NCI-H526 (cell line): ENCODE measurements around the gene ASIC2.

ENCODE experiments used
- DNase-seq, 2 experiments: peaks; one replicate each; lab custom pipeline; 2025; lab: John Stamatoyannopoulos, UW

Gene ASIC2

GRCh38 chr17:33242375-33243124 lies 50.5 kb downstream of the ASIC2 start:
- DNase-seq, result no peak

DNA sequence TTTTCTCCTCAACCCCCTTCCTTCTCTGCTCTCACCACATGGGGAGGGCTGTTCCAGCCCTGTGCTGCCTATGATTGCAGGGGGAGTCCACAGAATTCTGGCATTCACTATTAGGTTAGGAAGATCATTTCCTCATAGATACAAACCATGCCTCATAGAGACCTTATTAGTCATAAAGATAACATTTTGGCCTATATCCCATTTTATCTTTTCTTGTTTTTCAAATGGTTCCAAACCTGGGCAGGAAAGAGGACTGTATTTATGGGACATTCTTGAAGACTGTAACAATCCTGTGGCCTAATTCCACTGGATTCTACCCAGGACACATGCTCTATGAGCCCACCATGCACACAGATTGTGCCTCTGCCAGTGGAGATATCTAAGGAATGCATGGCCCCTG lies 51.7 kb downstream of the ASIC2 start:
- DNase-seq, result no peak

DNA sequence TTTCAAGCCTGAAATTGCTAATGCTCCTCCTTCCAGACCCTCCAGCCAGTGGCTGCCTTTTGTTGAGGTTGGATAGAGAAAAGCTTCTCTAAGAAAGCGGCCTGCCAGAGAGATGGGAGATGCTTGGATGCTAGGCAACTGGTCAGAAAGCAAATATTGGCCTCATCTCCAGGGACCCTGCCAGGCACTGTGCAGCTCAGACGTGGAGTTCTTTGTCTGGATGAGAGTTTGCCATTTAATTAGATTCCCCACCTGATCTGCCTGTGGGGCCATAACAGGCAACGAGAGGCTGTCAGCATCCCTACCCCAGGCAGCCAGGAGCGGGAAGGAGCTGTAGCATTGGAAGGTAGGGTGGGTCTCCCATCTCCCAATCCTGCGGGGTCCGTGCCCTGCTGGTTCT lies 52.7 kb downstream of the ASIC2 start:
- no peak for DNase-seq

GRCh38 chr17:33239702-33240101 lies 53.4 kb downstream of the ASIC2 start:
- no peak for DNase-seq

- no peak for DNase-seq
Observed at GRCh38 chr17:33234930-33235685, 58.0 kb downstream of the ASIC2 start.

- DNase-seq, result no peak
Observed at GRCh38 chr17:33234233-33234632, 58.9 kb downstream of the ASIC2 start.

DNA sequence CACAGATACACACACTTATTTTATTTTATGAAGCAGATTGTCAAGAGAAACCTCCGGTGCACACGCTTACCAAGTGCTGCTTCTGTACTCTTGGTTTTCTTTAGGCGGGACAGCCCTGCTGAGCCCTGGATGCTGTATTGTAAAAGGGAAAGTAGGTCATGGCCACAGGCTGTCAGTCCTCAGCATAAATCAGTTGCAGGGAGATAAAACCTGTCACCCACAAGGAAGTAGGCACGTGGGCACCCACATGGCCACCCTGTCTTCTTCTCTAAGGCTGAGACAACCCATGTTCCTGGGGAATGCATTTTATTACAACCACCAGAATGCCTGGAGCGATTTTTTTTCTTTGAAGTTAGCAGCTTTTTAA lies 59.3 kb downstream of the ASIC2 start:
- no peak for DNase-seq

GRCh38 chr17:33229499-33229898 lies 63.6 kb downstream of the ASIC2 start:
- no peak for DNase-seq

GRCh38 chr17:33229028-33229427 lies 64.1 kb downstream of the ASIC2 start:
- no peak for DNase-seq

- DNase-seq, result no peak
Observed at GRCh38 chr17:33228548-33228947, 64.5 kb downstream of the ASIC2 start.

DNA sequence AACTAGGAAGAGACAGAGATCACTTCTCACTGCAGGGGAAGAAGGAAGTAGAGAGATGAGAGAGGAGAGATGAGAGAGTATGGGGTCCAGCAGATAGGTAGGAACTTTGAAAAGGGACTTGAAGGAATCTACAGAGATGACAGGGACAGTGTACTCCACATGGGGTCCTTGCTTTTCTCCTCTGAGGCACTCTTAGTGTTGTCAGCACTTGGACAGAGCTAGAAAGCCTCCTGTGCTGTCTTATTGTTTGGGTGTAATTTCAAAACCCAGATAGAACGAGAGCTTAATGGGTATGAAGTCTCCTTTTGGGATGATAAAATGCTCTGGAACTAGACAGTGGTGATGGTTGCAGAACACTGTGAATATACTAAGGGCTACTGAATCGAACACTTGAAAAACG lies 65.2 kb downstream of the ASIC2 start:
- no peak for DNase-seq

DNA sequence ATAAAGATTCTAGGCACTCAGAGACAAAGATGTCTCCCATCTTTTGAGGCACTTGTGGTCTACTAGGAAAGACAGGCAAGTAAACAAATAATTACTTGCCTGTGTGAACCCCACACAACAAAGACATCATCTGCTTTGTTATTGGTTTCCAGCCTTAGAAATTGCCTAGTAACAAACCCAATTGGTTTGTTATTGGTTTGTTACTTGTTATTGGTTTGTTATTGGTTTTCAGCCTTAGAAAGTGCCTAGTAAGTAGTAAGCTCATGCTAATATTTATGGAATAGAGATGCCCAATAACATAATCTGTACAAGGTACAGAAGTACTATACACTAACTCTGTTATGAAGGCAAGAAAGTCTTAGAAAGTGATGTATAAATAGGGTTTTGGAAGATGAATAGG lies 67.1 kb downstream of the ASIC2 start:
- DNase-seq, result no peak

GRCh38 chr17:33225509-33225908 lies 67.6 kb downstream of the ASIC2 start:
- DNase-seq, result no peak

DNA sequence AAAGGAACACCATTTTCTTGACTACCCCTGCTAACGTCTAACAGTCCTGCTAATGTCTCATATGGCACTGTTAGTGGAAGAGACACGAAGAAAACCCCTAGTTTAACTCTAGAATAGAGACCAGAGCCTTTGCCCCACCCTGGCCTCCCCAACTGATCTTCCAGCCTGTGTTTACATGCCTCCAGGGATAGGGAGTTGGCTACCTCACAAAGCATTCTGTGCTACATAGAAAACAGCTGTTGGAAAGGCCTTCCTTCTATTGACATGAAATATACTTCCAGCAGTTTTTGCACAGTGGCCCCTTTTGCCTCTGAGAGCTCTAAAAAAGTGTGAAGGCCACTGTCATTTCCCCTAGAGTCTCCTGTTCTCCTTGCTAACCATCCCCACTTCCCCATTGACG lies 73.1 kb downstream of the ASIC2 start:
- no peak for DNase-seq

GRCh38 chr17:33218698-33219601 lies 74.1 kb downstream of the ASIC2 start:
- no peak for DNase-seq

DNA sequence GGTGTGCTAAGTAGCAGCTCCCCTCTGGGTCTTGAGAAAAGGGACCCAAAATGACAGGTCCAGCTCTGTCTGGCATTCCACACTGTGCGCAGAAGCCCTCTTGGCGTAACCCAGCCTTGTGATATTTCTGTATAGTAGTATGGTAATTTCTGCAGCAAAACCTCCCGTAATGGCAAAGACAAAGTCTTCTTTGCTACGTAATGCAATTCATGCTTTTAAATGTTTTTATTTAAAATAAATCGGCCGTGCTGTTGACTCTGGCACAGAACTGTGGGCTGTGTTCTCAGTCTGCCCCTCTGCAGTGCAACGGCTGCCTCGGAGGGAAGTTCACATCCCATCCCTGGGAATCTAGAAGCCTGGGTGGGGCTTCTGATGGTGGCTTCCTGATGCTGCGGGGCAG lies 75.2 kb downstream of the ASIC2 start:
- no peak for DNase-seq

DNA sequence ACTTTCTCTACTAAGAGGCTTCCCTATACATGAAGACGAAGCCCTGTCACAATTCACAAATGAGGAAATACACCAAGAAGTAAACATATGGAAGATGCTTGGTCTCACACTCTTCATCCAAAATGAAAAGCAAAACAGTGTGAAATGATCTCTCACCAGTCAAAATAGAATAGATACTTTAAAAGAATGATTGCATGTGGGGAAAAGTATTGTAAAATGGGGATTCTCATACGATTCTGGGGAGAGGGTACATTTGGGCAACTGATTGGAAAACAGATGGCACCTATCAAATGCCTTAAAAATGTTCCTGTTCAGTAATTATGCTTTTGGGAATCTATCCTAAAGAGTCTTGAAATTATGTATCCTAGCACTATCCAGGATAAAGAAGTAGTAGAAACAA lies 78.1 kb downstream of the ASIC2 start:
- no peak for DNase-seq

GRCh38 chr17:33210285-33210684 lies 82.8 kb downstream of the ASIC2 start:
- DNase-seq, result no peak

GRCh38 chr17:33209671-33210070 lies 83.4 kb downstream of the ASIC2 start:
- DNase-seq, result no peak

DNA sequence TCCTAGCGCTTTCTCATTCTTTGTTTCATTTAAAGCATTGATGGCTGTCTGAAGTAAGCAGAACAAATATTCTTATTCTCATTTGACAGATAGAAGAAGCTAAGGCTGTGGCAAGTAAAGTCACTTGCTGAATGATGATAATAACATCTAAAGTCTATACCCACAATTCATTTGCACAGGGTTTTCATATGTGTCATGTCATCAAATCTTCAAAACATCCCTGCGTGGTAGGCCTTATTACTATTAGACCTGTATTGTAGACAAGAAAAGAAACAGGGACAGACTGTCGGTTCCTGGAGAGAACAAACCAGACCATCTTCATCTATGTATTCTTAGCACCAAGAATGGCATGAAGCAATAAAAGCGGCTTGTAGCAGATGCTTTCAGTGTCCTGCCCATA lies 85.9 kb downstream of the ASIC2 start:
- no peak for DNase-seq

DNA sequence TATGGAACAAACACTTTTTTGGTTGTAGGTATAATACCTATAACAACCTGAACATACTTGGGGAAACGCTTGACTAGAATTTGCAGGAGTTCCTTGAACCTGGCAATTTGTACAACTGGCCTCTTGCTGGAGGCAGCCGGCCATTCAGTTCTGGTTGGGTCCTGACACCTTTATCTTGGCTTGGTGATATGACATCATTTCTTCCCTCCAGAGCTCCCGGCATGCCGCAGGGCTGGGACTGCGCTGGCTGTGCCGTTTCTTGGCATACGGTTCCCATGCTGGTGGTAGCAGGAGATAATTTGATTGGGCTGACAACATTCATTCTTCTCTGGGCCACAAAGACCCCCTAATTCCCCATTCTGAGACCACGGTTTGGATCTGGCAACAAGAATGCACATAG lies 87.5 kb downstream of the ASIC2 start:
- DNase-seq, result no peak

DNA sequence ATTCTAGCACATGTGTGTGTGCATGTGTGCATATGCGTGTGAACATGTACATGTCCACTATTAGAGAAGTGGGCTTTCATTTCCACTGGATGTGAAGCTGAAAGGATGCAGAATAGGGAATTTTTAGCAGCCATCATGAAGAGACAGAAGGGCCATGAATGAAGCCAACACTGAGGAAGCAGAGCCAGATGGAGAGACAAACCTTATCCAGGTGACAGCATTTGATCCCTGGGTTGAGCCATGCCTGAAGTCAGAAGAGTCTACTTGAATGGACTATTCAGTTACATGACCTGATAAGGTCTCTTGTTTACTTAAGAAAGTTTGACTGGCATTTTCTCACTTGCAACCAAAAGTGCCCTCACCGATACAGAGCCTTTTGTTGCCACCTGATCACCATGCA lies 88.4 kb downstream of the ASIC2 start:
- DNase-seq, result no peak

- no peak for DNase-seq
Observed at GRCh38 chr17:33204156-33204555, 88.9 kb downstream of the ASIC2 start.
